ENCODE data around the gene PCDH12. TPM values are rescaled to one million over a fixed set of nuclear protein-coding genes. Genes with fewer than 3 reads are reported as not detected.

Gene PCDH12
- polyA plus RNA-seq, 3 donors: 0.20 to 1.2 (median 0.90) TPM

GRCh38 chr5:141969783-141970771 is 12.1 kb upstream of the PCDH12 start:
- intact Hi-C loops (cut with micrococcal nuclease): loop anchor here in 1 of 2 donors (2.0 kb wide), 1 partner anchor 45 kb away; no protein-coding TSS in a partner anchor
- Mint-ChIP-seq H3K27ac (peak overlapping the region; percentile 96 to 98 (median 97)), H3K9me3 (no peaks in the 10 kb centered on the region), H3K4me1 (peaks cover 25% of the 10 kb centered on the region), H3K36me3 (peaks cover 25 to 38% of the 10 kb centered on the region in 2 donors), H3K4me3 (peak overlapping the region; percentile 85 to 93), H3K27me3 (ENCODE audit: low read depth in 3 of 3) (peaks cover 0 to 2% (median 2%) of the 10 kb centered on the region in 3 donors)
- peak overlapping the region; percentile 97 to 100 for H3K27ac ChIP-seq (ENCODE audit: low read depth in 1 of 2, low read length in 2 of 2)
- no peaks in the 10 kb centered on the region for H3K27me3 ChIP-seq (ENCODE audit: control insufficient read depth in 2 of 2, insufficient read depth in 2 of 2, low read length in 2 of 2)
- peak overlapping the region; percentile 88 for H3K4me2 ChIP-seq (replicated peaks; ENCODE audit: extremely low read depth, low read length, poor library complexity, severe bottlenecking)
- H3K79me2 ChIP-seq (ENCODE audit: insufficient read depth, low read length): peaks cover 34% of the 10 kb centered on the region
- peaks cover 22 to 26% of the 10 kb centered on the region in 2 donors for H3K4me1 ChIP-seq (ENCODE audit: control insufficient read depth in 1 of 2, insufficient read depth in 2 of 2, low read length in 2 of 2)
- no peaks in the 10 kb centered on the region for H4K20me1 ChIP-seq (ENCODE audit: insufficient read depth, low read length)
- no CpG with 5 or more reads among the region's 2 CpGs for WGBS (ENCODE audit: insufficient coverage)
- TF ChIP-seq CTCF (IDR thresholded peaks at IDR 0.05): no peak
- peak overlapping the region; percentile 96 for H2AFZ ChIP-seq (ENCODE audit: insufficient read depth, low read depth, low read length, poor library complexity, severe bottlenecking)
- peak; percentile 27 to 46 (median 37) for DNase-seq
- peaks cover 21 to 26% of the 10 kb centered on the region in 2 donors for H3K36me3 ChIP-seq (replicated peaks in 1 of 2; ENCODE audit: control insufficient read depth in 1 of 2, insufficient read depth in 2 of 2, low read length in 2 of 2)
- peak overlapping the region; percentile 94 for H3K9ac ChIP-seq (ENCODE audit: insufficient read depth, low read length, poor library complexity, severe bottlenecking)
- H3K9me3 ChIP-seq (replicated peaks in 1 of 2; ENCODE audit: control insufficient read depth in 1 of 2, insufficient read depth in 1 of 2, low read length in 2 of 2): no peaks in the 10 kb centered on the region
- H3K4me3 ChIP-seq (replicated peaks in 1 of 3; ENCODE audit: low read depth in 2 of 3, low read length in 3 of 3): peak overlapping the region; percentile 45 to 93 (median 90)

- peak within 1 kb of the TSS; percentile 45 to 93 (median 90) for H3K4me3 ChIP-seq (replicated peaks in 1 of 3; ENCODE audit: low read depth in 2 of 3, low read length in 3 of 3)
- peaks cover 34% of the 10 kb centered on the region for H3K79me2 ChIP-seq (ENCODE audit: insufficient read depth, low read length)
- peak; percentile 100 for TF ChIP-seq CTCF (IDR thresholded peaks at IDR 0.05)
- no peaks in the 10 kb centered on the region for H3K9me3 Mint-ChIP-seq
- peaks cover 13 to 16% of the 10 kb centered on the region in 2 donors for H3K36me3 ChIP-seq (replicated peaks in 1 of 2; ENCODE audit: control insufficient read depth in 1 of 2, insufficient read depth in 2 of 2, low read length in 2 of 2)
- under 1% methylated on average over 61 of the region's 63 CpGs for WGBS (ENCODE audit: insufficient coverage)
- intact Hi-C loops (cut with micrococcal nuclease): loop anchor here in 1 of 2 donors (2.0 kb wide), 1 partner anchor 44 kb away; no protein-coding TSS in a partner anchor
- peaks cover 22 to 26% of the 10 kb centered on the region in 2 donors for H3K4me1 ChIP-seq (ENCODE audit: control insufficient read depth in 1 of 2, insufficient read depth in 2 of 2, low read length in 2 of 2)
- H3K27me3 ChIP-seq (ENCODE audit: control insufficient read depth in 2 of 2, insufficient read depth in 2 of 2, low read length in 2 of 2): no peaks in the 10 kb centered on the region
- H4K20me1 ChIP-seq (ENCODE audit: insufficient read depth, low read length): no peaks in the 10 kb centered on the region
- peaks cover 15 to 28% of the 10 kb centered on the region in 2 donors for H3K36me3 Mint-ChIP-seq
- peak within 1 kb of the TSS; percentile 96 to 98 (median 97) for H3K27ac Mint-ChIP-seq
- peak within 1 kb of the TSS; percentile 94 for H3K9ac ChIP-seq (ENCODE audit: insufficient read depth, low read length, poor library complexity, severe bottlenecking)
- H3K4me3 Mint-ChIP-seq: peak within 1 kb of the TSS; percentile 85 to 93
- no peaks in the 10 kb centered on the region for H3K9me3 ChIP-seq (replicated peaks in 1 of 2; ENCODE audit: control insufficient read depth in 1 of 2, insufficient read depth in 1 of 2, low read length in 2 of 2)
- H3K27me3 Mint-ChIP-seq (ENCODE audit: low read depth in 3 of 3): peaks cover 0 to 2% (median 2%) of the 10 kb centered on the region in 3 donors
- peak within 1 kb of the TSS; percentile 96 for H2AFZ ChIP-seq (ENCODE audit: insufficient read depth, low read depth, low read length, poor library complexity, severe bottlenecking)
- DNase-seq: peak; percentile 89 to 94 (median 94)
- peak within 1 kb of the TSS; percentile 97 to 100 for H3K27ac ChIP-seq (ENCODE audit: low read depth in 1 of 2, low read length in 2 of 2)
- H3K4me2 ChIP-seq (replicated peaks; ENCODE audit: extremely low read depth, low read length, poor library complexity, severe bottlenecking): peak within 1 kb of the TSS; percentile 88
- H3K4me1 Mint-ChIP-seq: peaks cover 21% of the 10 kb centered on the region
Measured at GRCh38 chr5:141968914-141969608, 11.1 kb upstream of the PCDH12 start, which contains the start of gene RNF14. RNF14 (plus strand) TSS chr5:141969105; CDS start chr5:141973589, 4,484 bp downstream.

Measured in CD14-positive monocyte (primary cell).